ENCODE results near the gene PDIA6. TPM values are rescaled to one million over a fixed set of nuclear protein-coding genes. Genes with fewer than 3 reads are reported as not detected.

The PDIA6 gene
- total RNA-seq, 1 experiment from 2014 or later, result 149 TPM

GRCh38 chr2:10772868-10773215 lies 39.7 kb downstream of the PDIA6 start:
- RAD21 ChIA-PET (ENCODE audit: low non-redundant PET in 1 of 2, low total read pairs in 2 of 2, uncharacterized antibody in 2 of 2, unreplicated experiment in 2 of 2), result no interaction called here
- ATAC-seq, result no peak

More at GRCh38 chr2:10772868-10773215, 39.7 kb downstream of the PDIA6 start:
- no peaks in the 10 kb centered on the region for H4K20me1 ChIP-seq (ENCODE audit: insufficient read depth)
- no peaks in the 10 kb centered on the region for H3K27me3 ChIP-seq (ENCODE audit: insufficient read depth, low read length)
- H2AFZ ChIP-seq (ENCODE audit: low read depth, low read length, poor library complexity, severe bottlenecking), result no peak overlapping the region
- no TSS peak for BruUV-seq (replicated peaks)
- no peaks in the 10 kb centered on the region for H3K9me2 ChIP-seq (ENCODE audit: insufficient read depth)
- DNase-seq (ENCODE audit: low read depth, low spot score), result no peak
- H3K79me2 ChIP-seq (ENCODE audit: insufficient read depth, low read length), result no peaks in the 10 kb centered on the region
- ChIA-PET CTCF (no interaction called here), POLR2A (no interaction called here)
- no peaks in the 10 kb centered on the region for H3K9me3 ChIP-seq (ENCODE audit: control insufficient read depth in 1 of 2, insufficient read depth in 1 of 2, low read depth in 1 of 2, low read length in 2 of 2)
- H3K4me1 ChIP-seq (ENCODE audit: control insufficient read depth in 1 of 2, insufficient read depth in 2 of 2, low read length in 2 of 2), result peaks cover 0 to 5% of the 10 kb centered on the region in 2 experiments; a peak in 1 of 4 replicates
- H3K27ac ChIP-seq (ENCODE audit: low read depth, low read length), result no peak overlapping the region
- H3K9ac ChIP-seq (ENCODE audit: low read length), result no peak overlapping the region
- H3K36me3 ChIP-seq (ENCODE audit: control insufficient read depth in 1 of 2, insufficient read depth in 2 of 2, low read length in 2 of 2), result no peaks in the 10 kb centered on the region
- no peak overlapping the region for H3K4me2 ChIP-seq (ENCODE audit: low read length)
- H3K4me3 ChIP-seq (replicated peaks in 1 of 2; ENCODE audit: low read depth in 1 of 2, low read length in 2 of 2), result no peak overlapping the region
- intact Hi-C loops (cut with micrococcal nuclease), result no loop called here
- no peak for TF ChIP-seq EZH2 (IDR thresholded peaks at IDR 0.05)
- TF ChIP-seq, protein P1, sequence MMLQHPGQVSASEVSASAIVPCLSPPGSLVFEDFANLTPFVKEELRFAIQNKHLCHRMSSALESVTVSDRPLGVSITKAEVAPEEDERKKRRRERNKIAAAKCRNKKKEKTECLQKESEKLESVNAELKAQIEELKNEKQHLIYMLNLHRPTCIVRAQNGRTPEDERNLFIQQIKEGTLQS (IDR thresholded peaks at IDR 0.05), result no peak
- no peak for TF ChIP-seq EZH2phosphoT487 (IDR thresholded peaks at IDR 0.05; ENCODE audit: borderline replicate concordance)
- no peak for TF ChIP-seq REST (IDR thresholded peaks at IDR 0.05; ENCODE audit: low read depth)
- no peak for TF ChIP-seq JUND (IDR thresholded peaks at IDR 0.05)
- no peak for TF ChIP-seq RAD21 (IDR thresholded peaks at IDR 0.05; ENCODE audit: low read depth)
- TF ChIP-seq ZNF274 (IDR thresholded peaks at IDR 0.05; ENCODE audit: low read depth, low read length), result no peak
- TF ChIP-seq POLR2A (IDR thresholded peaks at IDR 0.05; ENCODE audit: borderline replicate concordance, extremely low read depth, insufficient read depth, insufficient read length), result no peak
- TF ChIP-seq, protein P2, sequence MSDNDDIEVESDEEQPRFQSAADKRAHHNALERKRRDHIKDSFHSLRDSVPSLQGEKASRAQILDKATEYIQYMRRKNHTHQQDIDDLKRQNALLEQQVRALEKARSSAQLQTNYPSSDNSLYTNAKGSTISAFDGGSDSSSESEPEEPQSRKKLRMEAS (IDR thresholded peaks at IDR 0.05), result no peak
- TF ChIP-seq CBX3 (IDR thresholded peaks at IDR 0.05; ENCODE audit: low read depth), result no peak
- TF ChIP-seq YY1 (IDR thresholded peaks at IDR 0.05; ENCODE audit: extremely low read depth, insufficient replicate concordance, low read depth, low read length), result no peak
- no peak for TF ChIP-seq POLR2AphosphoS5 (IDR thresholded peaks at IDR 0.05; ENCODE audit: low read depth, low read length)
- TF ChIP-seq SP1 (IDR thresholded peaks at IDR 0.05; ENCODE audit: low read depth), result no peak
